HG02610 (cell line): ENCODE data around the gene TMEM94.
"Not testable (repeated sequence)": the region's sequence is repeated elsewhere in the genome, so short reads cannot be mapped to it uniquely, and the experiment has no call there.

ENCODE experiments used
- ATAC-seq: cut with Tn5 transposase; IDR thresholded peaks from one replicate; pipeline ENCODE4 v1.9.1; 2021; ENCODE audit warnings: mild to moderate bottlenecking, moderate library complexity; ENCODE audit not compliant: unreplicated experiment

Gene TMEM94

GRCh38 chr17:75445296-75445695 lies 11.1 kb upstream of the TMEM94 start:
- ATAC-seq, result no peak

- not testable (repeated sequence) for ATAC-seq
Measured at GRCh38 chr17:75445896-75446295, 10.5 kb upstream of the TMEM94 start.

- ATAC-seq, result no peak
Measured at GRCh38 chr17:75447951-75448856, 8.2 kb upstream of the TMEM94 start.

GRCh38 chr17:75450270-75450669 lies 6.2 kb upstream of the TMEM94 start:
- ATAC-seq, result no peak

GRCh38 chr17:75454193-75454592 lies 2.2 kb upstream of the TMEM94 start:
- no peak for ATAC-seq

- not testable (repeated sequence) for ATAC-seq
Measured at GRCh38 chr17:75454672-75455071, 1.8 kb upstream of the TMEM94 start.

- no peak for ATAC-seq
Measured at GRCh38 chr17:75456039-75456416, 407 bp upstream of the TMEM94 start.

- ATAC-seq, result no peak
Measured at GRCh38 chr17:75457047-75457654, 716 bp downstream of the TMEM94 start.

GRCh38 chr17:75459246-75459589 lies 2.8 kb downstream of the TMEM94 start:
- no peak for ATAC-seq

- no peak for ATAC-seq
Measured at GRCh38 chr17:75459590-75460267, 3.3 kb downstream of the TMEM94 start.

GRCh38 chr17:75460295-75460694 lies 3.9 kb downstream of the TMEM94 start:
- ATAC-seq, result no peak

- no peak for ATAC-seq
Measured at GRCh38 chr17:75463603-75464002, 7.2 kb downstream of the TMEM94 start.

GRCh38 chr17:75465039-75465438 lies 8.6 kb downstream of the TMEM94 start:
- no peak for ATAC-seq

GRCh38 chr17:75468291-75468754 lies 11.9 kb downstream of the TMEM94 start:
- ATAC-seq, result no peak

- no peak for ATAC-seq
Measured at GRCh38 chr17:75468779-75469373, 12.4 kb downstream of the TMEM94 start.

- no peak for ATAC-seq
Measured at GRCh38 chr17:75471207-75471606, 14.8 kb downstream of the TMEM94 start.

- no peak for ATAC-seq
Measured at GRCh38 chr17:75472119-75472518, 15.7 kb downstream of the TMEM94 start.

- no peak for ATAC-seq
Measured at GRCh38 chr17:75473246-75473645, 16.8 kb downstream of the TMEM94 start.

- no peak for ATAC-seq
Measured at GRCh38 chr17:75474736-75475135, 18.3 kb downstream of the TMEM94 start.

GRCh38 chr17:75475144-75475835 lies 18.9 kb downstream of the TMEM94 start:
- no peak for ATAC-seq

GRCh38 chr17:75475851-75476250 lies 19.4 kb downstream of the TMEM94 start:
- ATAC-seq, result no peak
